OCI-LY1 (cell line): ENCODE measurements around the gene PPCS.

Experiments
- EZH2 ChIP-seq: fragments of 200-600 bp; sonication (generic), shearing (Covaris generic); IDR thresholded peaks from 2 replicates; pipeline ENCODE4 v1.8.0; 2017; ENCODE audit warnings: borderline replicate concordance, mixed run types, mild to moderate bottlenecking, antibody characterized with exemption, low read length, moderate library complexity, mixed read lengths
- TF ChIP-seq, protein P1 (sequence below): fragments of 200-600 bp; sonication (generic), shearing (Covaris generic); IDR thresholded peaks from 2 replicates; pipeline ENCODE4 v1.5.1; 2017; ENCODE audit warnings: mild to moderate bottlenecking, antibody characterized with exemption, low read length, moderate library complexity, mixed read lengths

DNA sequence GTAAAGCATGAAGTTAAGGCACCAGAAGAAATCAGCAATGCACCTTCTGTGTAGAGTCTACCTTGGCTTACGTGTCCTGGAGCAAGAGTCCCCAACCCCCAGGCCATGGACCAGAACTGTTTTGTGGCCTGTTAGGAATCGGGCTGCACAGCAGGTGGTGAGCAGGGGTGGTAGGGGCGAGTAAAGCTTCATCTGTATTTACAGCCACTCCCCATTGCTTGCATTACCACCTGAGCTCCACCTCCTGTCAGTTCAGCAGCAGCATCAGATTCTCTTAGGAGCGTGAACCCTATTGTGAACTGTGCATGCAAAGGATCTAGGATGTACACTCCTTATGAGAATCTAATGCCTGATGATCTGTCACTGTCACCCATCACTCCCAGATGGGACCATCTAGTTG, 22.0 kb upstream of the PPCS start:
- TF ChIP-seq, protein P1, sequence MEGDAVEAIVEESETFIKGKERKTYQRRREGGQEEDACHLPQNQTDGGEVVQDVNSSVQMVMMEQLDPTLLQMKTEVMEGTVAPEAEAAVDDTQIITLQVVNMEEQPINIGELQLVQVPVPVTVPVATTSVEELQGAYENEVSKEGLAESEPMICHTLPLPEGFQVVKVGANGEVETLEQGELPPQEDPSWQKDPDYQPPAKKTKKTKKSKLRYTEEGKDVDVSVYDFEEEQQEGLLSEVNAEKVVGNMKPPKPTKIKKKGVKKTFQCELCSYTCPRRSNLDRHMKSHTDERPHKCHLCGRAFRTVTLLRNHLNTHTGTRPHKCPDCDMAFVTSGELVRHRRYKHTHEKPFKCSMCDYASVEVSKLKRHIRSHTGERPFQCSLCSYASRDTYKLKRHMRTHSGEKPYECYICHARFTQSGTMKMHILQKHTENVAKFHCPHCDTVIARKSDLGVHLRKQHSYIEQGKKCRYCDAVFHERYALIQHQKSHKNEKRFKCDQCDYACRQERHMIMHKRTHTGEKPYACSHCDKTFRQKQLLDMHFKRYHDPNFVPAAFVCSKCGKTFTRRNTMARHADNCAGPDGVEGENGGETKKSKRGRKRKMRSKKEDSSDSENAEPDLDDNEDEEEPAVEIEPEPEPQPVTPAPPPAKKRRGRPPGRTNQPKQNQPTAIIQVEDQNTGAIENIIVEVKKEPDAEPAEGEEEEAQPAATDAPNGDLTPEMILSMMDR: no peak
- TF ChIP-seq EZH2: no peak
